Activated CD4-positive, CD25-positive, alpha-beta regulatory T cell treated with anti-CD3 and anti-CD28 coated beads, Interleukin-2, amount 50 U/mL, for 16 hours (primary cell): ENCODE data around the gene ACOX1.
"Not testable (repeated sequence)": the region's sequence is repeated elsewhere in the genome, so short reads cannot be mapped to it uniquely, and the experiment has no call there.

Experiments used
- DNase-seq: peaks from one replicate; pipeline ENCODE4 v3.0.0-alpha.2; 2020; ENCODE audit warnings: low read depth, low spot score

ACOX1 gene

DNA sequence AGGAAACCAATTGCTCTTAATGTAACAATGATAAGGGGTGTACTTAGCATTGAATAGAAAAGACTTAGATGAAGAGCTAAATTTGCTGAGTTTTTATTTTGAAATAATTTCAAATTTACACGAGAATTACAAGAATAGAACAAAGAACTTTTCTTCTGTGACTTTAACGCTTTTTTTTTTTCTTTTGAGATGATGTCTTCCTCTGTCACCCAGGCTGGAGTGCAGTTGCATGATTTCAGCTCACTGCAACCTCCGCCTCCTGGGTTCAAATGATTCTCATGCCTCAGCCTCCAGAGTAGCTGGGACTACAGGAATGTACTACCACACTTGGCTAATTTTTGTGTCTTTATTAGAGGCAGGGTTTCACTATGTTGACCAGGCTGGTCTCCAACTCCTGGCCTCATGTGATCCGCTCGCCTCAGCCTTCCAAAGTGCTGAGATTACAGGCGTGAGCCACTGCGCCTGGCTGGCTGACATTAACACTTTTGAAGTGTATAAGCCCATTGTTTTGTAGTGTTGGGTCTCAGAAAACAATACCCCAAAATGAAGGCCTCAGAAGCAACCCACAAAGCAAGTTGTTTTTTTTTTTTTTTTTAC, 2.2 kb upstream of the ACOX1 start:
- no peak for DNase-seq

DNA sequence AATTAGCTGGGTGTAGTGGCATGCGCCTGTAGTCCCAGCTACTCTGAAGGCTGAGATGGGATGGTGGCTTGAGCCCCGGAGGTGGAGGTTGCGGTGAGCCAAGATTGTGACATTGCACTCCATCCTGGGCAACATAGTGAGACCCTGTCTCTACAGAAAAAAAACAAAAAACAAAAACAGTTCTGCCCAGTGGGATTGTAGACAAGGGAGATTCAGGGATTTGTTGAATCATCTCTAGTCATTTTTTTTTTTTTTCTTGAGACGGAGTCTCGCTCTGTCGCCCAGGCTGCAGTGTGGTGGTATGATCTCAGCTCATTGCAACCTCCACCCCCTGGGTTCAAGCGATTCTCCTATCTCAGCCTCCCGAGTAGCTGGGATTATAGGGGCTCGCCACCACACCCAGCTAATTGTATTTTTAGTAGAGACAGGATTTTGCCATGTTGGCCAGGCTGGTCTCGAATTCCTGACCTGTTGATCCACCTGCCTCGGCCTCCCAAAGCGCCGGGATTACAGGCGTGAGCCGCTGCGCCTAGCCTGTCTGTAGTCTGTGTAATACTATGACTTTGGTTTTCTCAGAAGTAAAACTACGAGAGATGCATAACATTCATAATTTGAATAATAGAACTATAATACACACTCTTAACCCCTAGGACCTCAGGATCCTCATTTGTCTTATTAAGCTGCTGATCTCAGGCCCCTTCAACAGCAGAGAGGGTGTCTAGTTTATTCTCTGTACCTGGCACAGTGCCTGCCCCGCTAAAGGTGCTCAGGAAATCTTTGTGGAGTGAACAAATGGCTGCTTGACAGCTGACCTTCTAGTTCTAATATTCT, 1.4 kb upstream of the ACOX1 start:
- DNase-seq, result no peak

DNA sequence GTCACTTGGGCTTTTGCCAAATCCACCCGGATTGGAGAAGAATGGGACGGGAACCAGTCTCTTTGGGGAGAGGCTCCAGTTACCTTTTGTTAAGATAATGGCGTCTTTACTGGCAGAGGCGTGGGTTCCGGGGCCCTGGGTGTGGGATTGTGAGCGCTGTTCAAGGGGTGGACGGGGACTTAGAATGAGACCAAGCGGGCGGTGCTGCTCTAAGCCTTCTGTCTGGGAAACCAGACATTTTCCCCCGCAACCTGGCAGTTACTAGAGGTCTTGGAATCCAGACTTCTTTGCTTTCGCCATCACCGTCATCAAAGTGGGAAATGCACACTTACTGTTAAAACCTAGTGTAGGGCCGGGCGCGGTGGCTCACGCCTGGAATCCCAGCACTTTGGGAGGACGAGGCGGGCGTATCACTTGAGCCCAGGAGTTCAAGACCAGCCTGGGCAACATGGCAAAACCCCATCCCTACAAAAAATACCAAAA, 780 bp upstream of the ACOX1 start:
- no peak for DNase-seq

DNA sequence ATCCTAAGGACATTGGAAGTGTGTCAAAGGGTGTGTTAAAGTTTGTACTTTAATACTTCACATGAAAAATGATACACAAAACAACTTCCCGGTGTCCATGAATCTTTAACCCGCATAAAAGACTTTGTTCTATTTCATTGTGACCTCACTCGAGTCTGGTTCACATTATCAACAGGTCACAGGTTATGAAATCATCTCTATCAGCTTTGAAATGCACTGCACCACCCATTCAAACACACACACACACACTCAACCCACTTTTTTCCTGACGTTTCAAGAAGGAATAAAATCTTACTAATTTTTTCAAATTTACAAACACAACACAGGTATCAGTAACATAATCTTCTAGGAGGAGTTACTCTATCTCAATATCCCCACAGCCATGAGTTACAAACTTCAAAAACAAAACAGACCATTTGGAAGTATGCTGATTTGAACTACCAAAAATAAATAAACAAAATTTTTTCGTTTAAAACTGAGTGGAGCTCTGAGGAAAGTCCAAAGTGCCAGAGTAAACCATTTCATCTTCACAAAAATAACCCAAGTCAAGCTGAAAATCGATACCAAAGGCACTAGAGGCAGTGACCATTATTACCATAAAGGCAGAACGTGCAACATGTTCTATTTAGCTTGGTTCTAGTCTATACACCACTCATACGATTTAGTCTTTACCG, 2.7 kb downstream of the ACOX1 start:
- no peak for DNase-seq

DNA sequence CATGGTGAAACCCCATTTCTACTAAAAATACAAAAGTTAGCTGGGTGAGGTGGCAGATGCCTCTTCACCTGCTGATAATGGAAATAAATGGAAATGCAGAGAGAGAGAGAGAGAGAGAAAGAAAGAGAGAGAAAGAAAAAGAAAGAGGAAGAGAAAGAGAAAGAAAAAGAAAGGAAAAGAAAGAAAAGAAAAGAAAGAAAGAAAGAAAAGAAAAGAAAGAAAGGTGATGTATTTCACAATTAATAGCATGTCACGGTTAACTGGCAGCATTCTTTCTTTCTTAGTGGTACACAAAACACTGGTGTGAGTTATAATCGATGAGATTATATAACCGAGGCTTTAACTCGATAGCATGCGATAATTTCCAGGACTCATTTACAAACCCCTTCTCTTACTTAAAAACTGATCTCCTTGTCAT, 3.2 kb downstream of the ACOX1 start:
- DNase-seq, result no peak

- not testable (repeated sequence) for DNase-seq
Measured at GRCh38 chr17:75975187-75975586, 3.8 kb downstream of the ACOX1 start.

- DNase-seq, result no peak
Measured at GRCh38 chr17:75970626-75971025, 8.3 kb downstream of the ACOX1 start.

DNA sequence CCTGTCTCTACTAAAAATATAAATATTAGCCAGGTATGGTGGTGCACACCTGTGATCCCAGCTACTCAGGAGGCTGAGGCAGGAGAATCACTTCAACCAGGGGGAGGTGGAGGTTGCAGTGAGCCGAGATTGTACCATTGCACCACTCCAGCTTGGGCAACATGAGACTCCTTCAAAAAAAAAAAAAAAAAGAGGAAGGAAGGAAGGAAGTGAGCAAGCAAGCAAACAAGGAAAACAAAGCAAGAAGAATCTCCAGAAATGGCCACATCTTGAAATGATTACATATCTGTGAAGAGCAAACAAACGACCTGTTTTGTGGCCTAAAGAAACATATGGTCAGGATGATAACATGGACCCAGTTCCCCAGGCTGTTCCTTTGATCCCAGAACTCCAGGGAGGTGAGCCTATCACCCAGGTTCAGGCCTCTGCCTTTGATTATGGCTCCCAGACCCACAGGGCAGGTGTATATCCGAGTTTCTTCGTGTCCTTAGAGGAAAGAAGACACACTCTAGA, 8.9 kb downstream of the ACOX1 start:
- DNase-seq, result no peak

DNA sequence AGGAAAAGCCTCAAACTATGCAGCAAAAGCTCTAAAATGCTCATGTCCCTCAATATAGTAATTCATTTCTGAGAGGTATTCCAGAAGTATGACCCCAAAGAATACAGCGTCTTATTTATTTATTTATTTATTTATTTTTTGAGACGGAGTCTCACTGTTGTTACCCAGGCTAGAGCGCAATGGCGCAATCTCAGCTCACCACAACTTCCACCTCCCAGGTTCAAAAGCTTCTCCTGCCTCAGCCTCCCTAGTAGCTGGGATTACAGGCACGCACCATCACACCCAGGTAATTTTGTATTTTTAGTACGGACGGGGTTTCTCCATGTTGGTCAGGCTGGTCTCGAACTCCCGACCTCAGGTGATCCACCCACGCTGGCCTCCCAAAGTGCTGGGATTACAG, 9.9 kb downstream of the ACOX1 start:
- DNase-seq, result not testable (repeated sequence)

DNA sequence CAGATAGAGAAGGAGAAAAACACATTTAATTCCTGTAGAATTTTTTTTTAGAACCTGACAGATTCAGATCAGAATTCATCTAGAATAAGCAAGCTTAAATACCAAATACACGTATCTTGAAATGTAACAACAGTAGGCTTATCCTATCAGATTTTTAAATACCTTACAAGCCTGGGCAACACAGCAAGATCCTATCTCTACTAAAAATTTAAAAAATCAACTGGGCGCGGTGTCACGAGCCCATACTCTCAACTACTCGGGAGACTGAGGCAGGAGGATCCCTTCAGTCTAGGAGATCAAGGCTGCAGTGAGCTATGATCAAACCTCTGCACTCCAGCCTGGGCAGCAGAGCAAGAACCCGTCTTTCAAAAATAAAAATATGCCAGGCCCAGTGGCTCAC, 13.5 kb downstream of the ACOX1 start:
- DNase-seq, result no peak

GRCh38 chr17:75959839-75960511, 19.0 kb downstream of the ACOX1 start:
- DNase-seq, result no peak

- DNase-seq, result no peak
Measured at GRCh38 chr17:75959051-75959838, 19.7 kb downstream of the ACOX1 start.

DNA sequence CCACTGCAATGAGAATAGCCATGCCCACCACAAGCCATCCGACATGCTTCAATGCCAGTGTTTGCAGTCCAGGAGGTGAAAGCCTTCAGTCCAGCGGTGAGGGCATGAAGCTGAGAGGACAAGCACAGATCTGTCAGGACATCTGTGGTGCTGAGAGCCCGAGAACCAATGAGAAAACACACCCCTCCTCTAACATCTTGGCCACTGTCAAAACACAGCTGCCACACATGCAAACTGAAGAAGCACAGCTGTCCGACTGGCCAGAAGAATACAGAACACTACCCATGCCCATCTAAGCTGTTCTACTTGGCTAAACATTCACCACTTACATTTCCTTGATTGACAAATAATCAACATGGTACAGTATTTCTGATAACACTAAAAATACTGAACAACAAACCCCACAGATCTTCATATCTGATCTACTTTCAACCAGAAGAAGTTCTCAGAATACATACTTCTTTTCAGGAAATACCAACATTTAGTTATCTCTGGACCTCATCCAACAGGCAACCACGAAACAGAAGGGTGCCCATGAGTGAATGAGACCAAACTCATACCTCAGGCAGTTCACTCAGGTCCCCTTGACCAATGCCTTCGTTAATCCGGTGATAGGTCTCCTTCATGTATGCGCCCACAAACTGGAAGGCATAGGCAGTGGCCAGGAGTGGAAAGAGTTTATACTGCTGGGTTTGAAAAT, 28.0 kb downstream of the ACOX1 start:
- no peak for DNase-seq

GRCh38 chr17:75950421-75950820, 28.5 kb downstream of the ACOX1 start:
- DNase-seq, result no peak

DNA sequence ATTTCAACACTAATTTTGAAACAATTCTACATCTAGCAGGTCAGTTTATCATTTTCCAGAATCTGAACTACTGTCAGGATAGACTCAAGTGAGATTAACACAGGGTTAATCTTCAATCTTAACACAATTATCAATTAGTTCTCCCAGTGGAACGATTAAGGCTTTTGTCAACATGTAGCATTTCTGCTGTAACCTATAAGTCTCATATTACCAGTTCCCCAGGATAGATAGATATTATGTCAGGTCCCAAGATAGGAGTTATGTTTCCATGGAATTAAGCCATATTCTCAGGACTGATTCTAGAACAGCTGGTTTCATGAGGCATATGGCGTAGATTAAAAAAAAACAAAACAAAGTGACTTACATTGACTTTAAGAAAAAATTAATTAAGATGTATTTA, 33.8 kb downstream of the ACOX1 start:
- no peak for DNase-seq

GRCh38 chr17:75943491-75943890, 35.5 kb downstream of the ACOX1 start:
- DNase-seq, result no peak

GRCh38 chr17:75942473-75942872, 36.5 kb downstream of the ACOX1 start:
- no peak for DNase-seq

GRCh38 chr17:75941442-75941819, 37.5 kb downstream of the ACOX1 start:
- DNase-seq, result no peak

DNA sequence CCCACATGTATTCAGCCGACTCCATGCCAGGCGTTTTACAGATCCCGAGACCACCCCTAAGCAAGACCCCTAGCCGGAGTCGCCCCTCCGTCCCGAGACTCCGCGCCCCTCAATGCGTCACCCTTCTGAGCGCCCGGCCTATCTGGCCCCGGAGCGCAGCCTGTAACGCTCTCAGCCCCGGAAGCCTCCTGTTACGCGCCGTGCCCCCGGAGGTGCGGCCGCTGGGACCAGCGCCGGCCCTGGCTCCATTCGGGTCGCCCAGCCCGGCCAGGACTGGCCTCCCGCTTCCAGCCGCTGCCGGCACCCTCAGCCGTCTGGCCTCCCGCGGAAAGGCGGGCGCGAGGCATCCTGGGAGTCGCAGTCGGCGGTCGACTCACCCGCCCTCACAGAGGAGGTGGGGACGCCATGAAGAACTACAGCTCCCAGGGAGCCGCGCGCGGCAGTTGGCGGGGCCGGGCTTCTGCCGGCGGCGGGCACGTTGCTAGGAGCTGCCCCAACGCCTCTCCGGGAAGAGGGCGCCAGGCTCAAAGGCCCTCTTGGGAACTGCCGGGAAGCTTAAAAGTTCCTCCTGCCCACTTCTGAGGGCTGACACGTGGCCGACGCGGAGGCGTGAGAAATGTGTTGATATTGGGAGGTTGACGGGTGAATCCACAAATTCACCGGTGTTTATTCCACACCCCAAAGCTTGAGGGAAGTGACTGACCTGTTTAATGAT, 38.1 kb downstream of the ACOX1 start, which contains the start of gene FBF1:
FBF1 (minus strand) TSS at position 316 of the 715 bp plus-strand sequence. CDS start 2,893 bp downstream, outside the sequence.
- DNase-seq, result peak; percentile 83

DNA sequence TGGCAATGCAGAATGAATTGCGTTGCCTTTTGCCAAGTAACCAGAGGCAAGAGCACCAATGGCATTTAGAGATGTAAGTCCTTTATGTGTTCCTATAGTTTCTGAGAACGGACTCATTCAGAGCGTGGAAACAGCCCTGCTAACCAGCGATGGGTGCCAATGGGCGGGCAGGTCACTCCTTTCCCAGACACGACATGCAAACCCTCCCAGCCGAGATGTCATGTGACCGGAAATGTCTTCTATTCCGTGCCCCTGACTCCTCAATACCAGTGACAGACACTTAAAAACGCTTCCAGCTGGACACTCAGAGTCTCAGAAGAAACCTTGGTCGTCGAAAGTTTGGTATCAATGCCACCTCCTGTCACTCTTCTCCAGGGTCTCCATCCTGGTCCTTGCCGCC, 41.3 kb downstream of the ACOX1 start:
- DNase-seq, result no peak
